Spleen (tissue), 11 donors: ENCODE measurements around the gene MSL3B.

ENCODE experiments used
- DNase-seq: peaks from one replicate; pipeline ENCODE4 v3.0.0-alpha.2; 2020
- H3K27ac ChIP-seq, 8 donors: fragments of 200-600 bp; sonication (generic) in 7 of 8; 1 replicate in 4 of 8; 2 replicates in 4 of 8; pipeline versions ENCODE4 v1.5.0 to v1.8.0; 2016 to 2021; ENCODE audit warnings: inconsistent platforms in 4 of 8, mild to moderate bottlenecking in 4 of 8, moderate library complexity in 1 of 8
- H3K27me3 ChIP-seq, 7 donors: fragments of 200-600 bp; sonication (generic) in 6 of 7; replicated peaks in 1 of 7; 1 replicate in 4 of 7; 2 replicates in 3 of 7; pipeline versions ENCODE4 v1.5.0 to v1.8.0; 2016 to 2021; ENCODE audit warnings: inconsistent platforms in 3 of 7, mild to moderate bottlenecking in 1 of 7
- H3K36me3 ChIP-seq, 6 donors: fragments of 200-600 bp; sonication (generic) in 5 of 6; 1 replicate in 4 of 6; 2 replicates in 2 of 6; pipeline versions ENCODE4 v1.5.0 to v1.8.0; 2016 to 2021; ENCODE audit warnings: inconsistent platforms in 2 of 6
- H3K4me1 ChIP-seq, 6 donors: fragments of 200-600 bp; sonication (generic) in 5 of 6; 1 replicate in 3 of 6; 2 replicates in 3 of 6; pipeline versions ENCODE4 v1.5.0 to v1.8.0; 2016 to 2021; ENCODE audit warnings: inconsistent platforms in 3 of 6
- H3K4me3 ChIP-seq, 8 donors: fragments of 200-600 bp; sonication (generic) in 7 of 8; 1 replicate in 4 of 8; 2 replicates in 4 of 8; pipeline versions ENCODE4 v1.5.0 to v1.8.0; 2016 to 2021; ENCODE audit warnings: inconsistent platforms in 4 of 8, mild to moderate bottlenecking in 4 of 8, moderate library complexity in 2 of 8
- H3K9me3 ChIP-seq, 8 donors: fragments of 200-600 bp; sonication (generic) in 7 of 8; 1 replicate in 4 of 8; 2 replicates in 4 of 8; pipeline versions ENCODE4 v1.5.0 to v1.8.0; 2016 to 2021; ENCODE audit warnings: inconsistent platforms in 4 of 8
- POLR2A ChIP-seq, 3 donors: fragments of 450-650 bp; IDR thresholded peaks; one replicate each; pipeline ENCODE4 v1.5.1; 2017; ENCODE audit warnings: antibody characterized with exemption in 3 of 3, mild to moderate bottlenecking in 1 of 3
- POLR2AphosphoS5 ChIP-seq, 3 donors: sonication (generic); formaldehyde crosslinking; IDR thresholded peaks; one replicate each; pipeline ENCODE4 v1.5.1; 2017; ENCODE audit warnings: antibody characterized with exemption in 3 of 3
- WGBS, 5 donors: extraction: QIAGEN DNeasy Blood & Tissue Kit in 3 of 5; methylation state at CpG; one replicate each; pipeline versions ENCODE4 v1.1.5 to v1.1.7; 2013 to 2018; 5-methylcytosine and 5-hydroxymethylcytosine counted together
- intact Hi-C: fragments of 100-400 bp; cut with DNase I; formaldehyde crosslinking; loops from one replicate; pipeline ENCODE4 v1.15.0; 2023; ENCODE audit warnings: low total_unique reads
- TF ChIP-seq, protein P1 (sequence below), 11 experiments: fragments of 200-600 bp in 7 of 11; fragments of 450-650 bp in 4 of 11; sonication (generic) in 4 of 11; IDR thresholded peaks in 8 of 11; conservative IDR thresholded peaks in 3 of 11; 1 replicate in 7 of 11; 2 replicates in 4 of 11; pipeline versions ENCODE4 v1.4.0 to v1.8.0; 2016 to 2021; ENCODE audit warnings: antibody characterized with exemption in 11 of 11, inconsistent platforms in 4 of 11, mild to moderate bottlenecking in 1 of 11
- donor health status: healthy with polysubstance abuse.
- donor health status: DM: no; HTN: no; CAD: no; lungs with moderate emphysema.
- donor health status: DM: no; HTN: no; CAD: no.
- donor health status: Bipolar disorder and iron deficiency.
- donor health status: healthy.
- donor health status: DM: no; HTN: no; CAD: no.
- donor health status: DM: yes; HTN: yes; CAD: no.

Gene MSL3B

DNA sequence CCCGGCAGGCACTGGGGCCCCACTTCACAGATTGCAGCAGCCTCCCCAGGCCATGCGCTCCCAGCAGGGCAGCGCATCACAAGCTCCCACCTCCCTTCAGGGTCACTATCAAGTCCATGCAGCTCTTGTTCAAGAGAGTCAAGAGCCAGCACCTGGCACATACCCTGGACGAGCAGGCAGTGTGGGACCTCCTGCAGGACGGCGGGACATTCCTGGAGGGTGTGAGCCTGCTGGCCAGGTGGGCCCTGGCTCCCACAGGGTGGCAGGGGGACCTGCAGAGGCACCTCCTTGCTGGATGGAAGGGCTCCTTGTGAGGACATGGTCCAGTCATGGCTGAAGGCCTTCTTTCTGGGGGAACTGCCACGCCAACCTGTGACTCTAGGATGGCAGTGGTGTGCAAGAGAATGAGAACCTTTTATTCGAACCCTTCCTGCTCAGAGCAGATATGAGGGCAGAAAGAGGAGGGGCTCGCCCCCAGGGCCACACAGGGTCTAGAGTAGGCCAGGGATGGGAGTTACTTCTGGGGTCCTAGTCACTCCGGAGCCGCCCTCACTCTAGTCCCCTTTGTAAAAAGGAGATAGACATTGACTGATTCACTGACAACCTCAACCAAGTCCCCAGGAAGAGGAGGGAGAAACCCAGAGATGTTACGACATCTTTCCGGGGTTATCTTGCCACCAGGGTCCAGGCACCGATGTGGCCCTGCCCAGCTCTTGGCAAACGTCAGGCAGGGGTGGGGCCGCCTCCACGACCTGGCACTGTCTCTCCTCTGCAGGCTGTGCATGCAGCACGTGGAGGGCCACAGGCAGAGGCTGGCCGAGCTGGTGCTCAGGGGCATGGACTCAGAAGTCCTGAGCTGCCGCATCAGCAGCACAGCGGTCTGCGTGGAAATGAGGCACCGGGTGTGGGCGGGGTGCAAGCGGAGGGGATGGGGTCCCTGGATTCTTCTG is 45.1 kb downstream of the MSL3B start:
- no peak for TF ChIP-seq POLR2AphosphoS5 (IDR thresholded peaks at IDR 0.05)
- TF ChIP-seq POLR2A (IDR thresholded peaks at IDR 0.05), result no peak
- TF ChIP-seq, protein P1, sequence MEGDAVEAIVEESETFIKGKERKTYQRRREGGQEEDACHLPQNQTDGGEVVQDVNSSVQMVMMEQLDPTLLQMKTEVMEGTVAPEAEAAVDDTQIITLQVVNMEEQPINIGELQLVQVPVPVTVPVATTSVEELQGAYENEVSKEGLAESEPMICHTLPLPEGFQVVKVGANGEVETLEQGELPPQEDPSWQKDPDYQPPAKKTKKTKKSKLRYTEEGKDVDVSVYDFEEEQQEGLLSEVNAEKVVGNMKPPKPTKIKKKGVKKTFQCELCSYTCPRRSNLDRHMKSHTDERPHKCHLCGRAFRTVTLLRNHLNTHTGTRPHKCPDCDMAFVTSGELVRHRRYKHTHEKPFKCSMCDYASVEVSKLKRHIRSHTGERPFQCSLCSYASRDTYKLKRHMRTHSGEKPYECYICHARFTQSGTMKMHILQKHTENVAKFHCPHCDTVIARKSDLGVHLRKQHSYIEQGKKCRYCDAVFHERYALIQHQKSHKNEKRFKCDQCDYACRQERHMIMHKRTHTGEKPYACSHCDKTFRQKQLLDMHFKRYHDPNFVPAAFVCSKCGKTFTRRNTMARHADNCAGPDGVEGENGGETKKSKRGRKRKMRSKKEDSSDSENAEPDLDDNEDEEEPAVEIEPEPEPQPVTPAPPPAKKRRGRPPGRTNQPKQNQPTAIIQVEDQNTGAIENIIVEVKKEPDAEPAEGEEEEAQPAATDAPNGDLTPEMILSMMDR (IDR thresholded peaks at IDR 0.05 in 8 of 11, conservative IDR thresholded peaks at IDR 0.05 in 3 of 11), result no peak
- intact Hi-C loops, result no loop called here
- no peak for DNase-seq

DNA sequence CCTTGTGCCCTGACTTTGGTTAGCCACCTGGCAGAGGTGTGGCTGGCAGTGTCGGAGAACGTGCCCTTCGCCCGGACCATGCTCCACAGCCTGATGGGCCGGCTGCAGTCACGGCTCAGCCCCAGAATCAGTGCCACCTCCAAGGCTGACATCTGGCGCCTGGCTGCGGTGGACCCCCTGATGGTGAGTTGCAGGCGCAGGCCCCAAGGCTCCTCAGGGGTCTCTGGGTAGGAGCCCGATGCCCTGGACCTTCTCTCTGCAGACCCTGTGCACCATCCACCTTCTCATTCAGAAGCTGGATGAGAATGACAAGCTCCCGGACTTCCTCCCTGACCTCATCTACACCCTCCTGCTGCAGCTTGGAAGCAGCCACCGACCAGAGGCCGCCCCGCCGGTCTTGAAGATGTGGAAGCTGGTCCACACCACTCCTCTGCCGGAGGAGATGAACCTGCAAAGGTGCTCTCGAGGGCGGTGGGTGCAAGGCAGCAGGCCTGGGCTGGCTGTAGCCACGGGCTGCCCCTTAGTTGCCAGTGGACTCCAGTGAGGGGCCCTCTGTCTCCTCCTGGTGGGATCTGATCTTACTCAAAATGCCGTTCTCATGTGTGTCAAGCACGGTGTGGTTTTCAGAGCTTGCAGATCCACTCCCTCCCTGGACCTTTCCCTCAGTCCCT is 46.0 kb downstream of the MSL3B start:
- Histone ChIP-seq H3K9me3 (peaks cover 0 to 8% (median 0%) of the 10 kb centered on the region in 8 donors), H3K27ac (no peak overlapping the region), H3K27me3 (peaks cover 0 to 9% (median 0%) of the 10 kb centered on the region in 7 donors), H3K4me1 (no peaks in the 10 kb centered on the region), H3K36me3 (no peaks in the 10 kb centered on the region), H3K4me3 (no peak overlapping the region)
- intact Hi-C loops, result no loop called here
- peak; percentile 69 for DNase-seq
- TF ChIP-seq POLR2A (IDR thresholded peaks at IDR 0.05) (no peak), POLR2AphosphoS5 (IDR thresholded peaks at IDR 0.05) (no peak)
- TF ChIP-seq, protein P1 (IDR thresholded peaks at IDR 0.05 in 8 of 11, conservative IDR thresholded peaks at IDR 0.05 in 3 of 11), result no peak
- 85 to 90% (median 89%) methylated on average over 4 to 21 of the region's 21 CpGs for WGBS, 5 donors

More for the DNA sequence above, 45.1 kb downstream of the MSL3B start:
- H3K36me3 ChIP-seq, result no peaks in the 10 kb centered on the region
- H3K9me3 ChIP-seq, result peaks cover 0 to 8% (median 0%) of the 10 kb centered on the region in 8 donors
- H3K27me3 ChIP-seq, result peaks cover 0 to 9% (median 0%) of the 10 kb centered on the region in 7 donors
- no peak overlapping the region for H3K4me3 ChIP-seq
- 75 to 83% (median 79%) methylated on average over 21 to 25 of the region's 25 CpGs for WGBS, 5 donors
- no peaks in the 10 kb centered on the region for H3K4me1 ChIP-seq
- no peak overlapping the region for H3K27ac ChIP-seq

DNA sequence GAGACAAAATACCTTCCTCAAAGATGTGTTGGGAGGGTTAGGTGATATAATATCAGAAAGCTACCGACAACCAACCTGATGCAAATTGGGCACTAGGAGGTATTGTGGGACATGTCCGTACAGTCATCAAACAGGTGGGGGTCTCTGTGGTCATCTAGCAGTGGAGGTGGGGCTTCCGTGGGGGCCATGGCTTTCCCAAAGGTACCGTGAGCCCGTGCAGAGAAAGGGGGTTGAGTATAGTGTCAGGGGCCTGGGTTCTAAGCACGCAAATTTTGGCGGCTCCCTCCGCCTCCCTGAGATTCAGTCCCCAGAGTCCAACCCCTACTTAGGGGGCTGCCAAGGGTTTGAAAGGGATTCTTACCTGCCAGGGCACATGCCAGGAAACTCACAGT is 46.5 kb downstream of the MSL3B start:
- peaks cover 0 to 9% (median 0%) of the 10 kb centered on the region in 7 donors for H3K27me3 ChIP-seq
- no peaks in the 10 kb centered on the region for H3K36me3 ChIP-seq
- no peak overlapping the region for H3K27ac ChIP-seq
- intact Hi-C loops, result no loop called here
- peaks cover 0 to 8% (median 0%) of the 10 kb centered on the region in 8 donors for H3K9me3 ChIP-seq
- TF ChIP-seq, protein P1 (IDR thresholded peaks at IDR 0.05 in 8 of 11, conservative IDR thresholded peaks at IDR 0.05 in 3 of 11), result no peak
- no peak for TF ChIP-seq POLR2A (IDR thresholded peaks at IDR 0.05)
- TF ChIP-seq POLR2AphosphoS5 (IDR thresholded peaks at IDR 0.05), result no peak
- WGBS, 5 donors, result 91 to 96% (median 92%) methylated on average over 8 of the region's 8 CpGs
- peak; percentile 42 for DNase-seq
- no peaks in the 10 kb centered on the region for H3K4me1 ChIP-seq
- H3K4me3 ChIP-seq, result no peak overlapping the region

DNA sequence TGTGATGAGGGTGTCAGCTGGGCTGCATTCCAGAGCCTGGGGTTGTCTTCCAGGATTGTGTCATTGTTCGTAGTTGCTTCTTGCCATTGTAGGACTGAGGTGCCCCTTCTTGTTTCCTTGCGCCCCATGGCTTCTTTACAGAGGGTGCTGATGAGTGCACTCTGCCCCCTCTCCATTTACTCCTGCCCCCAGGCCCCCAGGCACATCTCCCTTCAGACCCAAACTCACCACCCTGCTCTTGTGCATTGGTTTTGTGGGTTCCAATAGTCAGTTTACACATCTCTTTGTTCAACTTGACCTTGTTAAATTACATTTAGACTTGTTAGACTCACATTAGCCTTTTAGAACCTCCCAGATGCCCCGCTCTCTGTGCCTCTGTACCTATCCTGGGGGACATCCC is 47.0 kb downstream of the MSL3B start:
- DNase-seq, result peak; percentile 11

More for the DNA sequence above, 47.0 kb downstream of the MSL3B start:
- Histone ChIP-seq H3K27ac (no peak overlapping the region), H3K9me3 (peaks cover 0 to 4% (median 0%) of the 10 kb centered on the region in 8 donors), H3K4me1 (no peaks in the 10 kb centered on the region), H3K27me3 (peaks cover 0 to 9% (median 0%) of the 10 kb centered on the region in 7 donors), H3K36me3 (no peaks in the 10 kb centered on the region), H3K4me3 (no peak overlapping the region)
- no peak for TF ChIP-seq POLR2AphosphoS5 (IDR thresholded peaks at IDR 0.05)
- TF ChIP-seq, protein P1 (IDR thresholded peaks at IDR 0.05 in 8 of 11, conservative IDR thresholded peaks at IDR 0.05 in 3 of 11), result no peak
- no peak for TF ChIP-seq POLR2A (IDR thresholded peaks at IDR 0.05)
- WGBS, 5 donors, result 83 to 92% (median 89%) methylated on average over 3 of the region's 3 CpGs
- intact Hi-C loops, result no loop called here
